Endometrial microvascular endothelial cells (primary cell): ENCODE results near the gene EPB41L4A. TPM values are rescaled to one million over a fixed set of nuclear protein-coding genes. Genes with fewer than 3 reads are reported as not detected.
"Not testable (repeated sequence)": the region's sequence is repeated elsewhere in the genome, so short reads cannot be mapped to it uniquely, and the experiment has no call there.

Source experiments
- in situ Hi-C: cut with HindIII; loops from 2 replicates; pipeline ENCODE4 v1.10.0; 2017; ENCODE audit warnings: low sequenced_read_pairs, low pct_unique_long_range_greater_than_20kb; ENCODE audit errors: inconsistent ontology term
- total RNA-seq: library from RNA; depleted of rRNA; stranded (reverse); fragments of >200 nt; gene quantifications from one replicate; pipeline ENCODE4 v1.2.3, GENCODE V29; 2015; ENCODE audit errors: inconsistent ontology term

The EPB41L4A gene, protein sequence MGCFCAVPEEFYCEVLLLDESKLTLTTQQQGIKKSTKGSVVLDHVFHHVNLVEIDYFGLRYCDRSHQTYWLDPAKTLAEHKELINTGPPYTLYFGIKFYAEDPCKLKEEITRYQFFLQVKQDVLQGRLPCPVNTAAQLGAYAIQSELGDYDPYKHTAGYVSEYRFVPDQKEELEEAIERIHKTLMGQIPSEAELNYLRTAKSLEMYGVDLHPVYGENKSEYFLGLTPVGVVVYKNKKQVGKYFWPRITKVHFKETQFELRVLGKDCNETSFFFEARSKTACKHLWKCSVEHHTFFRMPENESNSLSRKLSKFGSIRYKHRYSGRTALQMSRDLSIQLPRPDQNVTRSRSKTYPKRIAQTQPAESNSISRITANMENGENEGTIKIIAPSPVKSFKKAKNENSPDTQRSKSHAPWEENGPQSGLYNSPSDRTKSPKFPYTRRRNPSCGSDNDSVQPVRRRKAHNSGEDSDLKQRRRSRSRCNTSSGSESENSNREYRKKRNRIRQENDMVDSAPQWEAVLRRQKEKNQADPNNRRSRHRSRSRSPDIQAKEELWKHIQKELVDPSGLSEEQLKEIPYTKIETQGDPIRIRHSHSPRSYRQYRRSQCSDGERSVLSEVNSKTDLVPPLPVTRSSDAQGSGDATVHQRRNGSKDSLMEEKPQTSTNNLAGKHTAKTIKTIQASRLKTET
- total RNA-seq, result 16.5 TPM

DNA sequence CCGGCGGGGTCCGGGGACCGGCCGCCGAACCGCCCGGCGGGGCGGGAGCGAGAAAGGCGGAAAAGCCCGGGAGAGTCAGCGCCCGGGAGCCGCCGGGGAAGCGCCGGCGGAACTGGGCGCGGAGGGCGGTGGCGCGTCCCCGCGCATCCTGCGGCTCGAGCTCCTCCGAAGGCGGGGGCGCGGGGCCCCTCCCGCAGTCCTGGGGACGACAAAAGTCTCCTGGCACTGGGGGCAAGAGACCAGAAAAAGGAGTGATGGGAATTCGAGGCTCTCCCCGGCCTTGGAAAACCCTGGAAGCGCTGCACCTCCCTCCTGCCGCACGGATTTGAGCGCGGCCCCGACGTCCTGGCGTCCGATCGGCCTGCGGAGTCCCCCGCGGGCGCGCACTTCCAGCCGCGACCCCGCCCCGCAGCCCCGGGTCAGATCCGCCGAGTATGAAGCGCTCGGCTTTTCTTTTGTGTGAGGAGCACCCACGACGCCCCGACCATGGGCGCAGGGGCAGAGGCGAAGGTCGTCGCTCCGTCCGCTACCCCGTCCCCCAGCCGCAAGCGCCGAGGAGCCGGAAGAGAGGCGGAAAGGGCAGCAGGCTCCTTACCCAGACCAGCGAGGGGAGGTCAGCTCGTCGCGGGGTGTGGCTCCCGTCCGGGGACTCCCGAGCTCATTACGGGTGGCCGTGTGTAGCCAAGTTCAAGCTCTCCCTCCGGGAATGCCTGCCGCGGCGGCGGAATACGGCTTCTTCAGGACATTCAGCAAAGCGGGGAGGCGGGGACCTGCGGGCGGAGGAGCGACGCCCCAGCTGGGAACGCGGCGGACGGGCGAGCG is at the start of gene EPB41L4A:
TSS of gene EPB41L4A (minus strand) at position 114 of the 822 bp plus-strand sequence. CDS start 238 bp downstream, outside the sequence.
- in situ Hi-C loops, result loop anchor here (25.0 kb wide), 1 partner anchor 207 kb away; no protein-coding TSS in a partner anchor

DNA sequence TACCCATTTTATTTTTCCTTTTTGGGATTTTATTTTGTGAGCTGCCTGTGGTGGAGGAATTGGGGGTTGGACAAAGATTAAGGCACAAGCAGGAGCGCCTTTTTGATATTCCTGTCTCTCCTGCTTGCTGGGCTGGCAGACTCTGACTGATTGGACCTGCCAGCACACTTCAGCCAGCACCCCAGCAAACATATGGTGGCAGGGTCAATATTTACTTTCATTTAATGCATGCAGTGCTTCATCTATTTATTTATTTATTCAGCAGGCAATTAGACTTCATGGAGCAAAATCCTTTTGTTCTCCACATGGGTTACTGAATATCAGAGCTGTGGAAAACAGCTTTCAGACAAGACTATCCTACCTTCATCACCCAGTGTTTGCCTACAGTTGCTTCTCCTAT is 48.4 kb upstream of the EPB41L4A start:
- in situ Hi-C loops, result no loop called here

DNA sequence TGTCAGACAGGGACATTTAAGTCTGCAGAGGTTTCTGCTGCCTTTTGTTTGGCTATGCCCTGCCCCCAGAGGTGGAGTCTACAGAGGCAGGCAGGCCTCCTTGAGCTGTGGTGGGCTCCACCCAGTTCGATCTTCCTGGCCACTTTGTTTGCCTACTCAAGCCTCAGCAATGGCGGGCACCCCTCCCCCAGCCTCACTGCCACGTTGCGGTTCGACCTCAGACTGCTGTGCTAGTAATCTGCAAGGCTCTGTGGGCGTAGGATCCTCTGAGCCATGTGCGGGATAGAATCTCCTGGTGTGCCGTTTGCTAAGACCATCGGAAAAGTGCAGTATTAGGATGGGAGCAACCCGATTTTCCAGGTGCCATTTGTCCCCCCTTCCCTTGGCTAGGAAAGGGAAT is 47.2 kb upstream of the EPB41L4A start:
- in situ Hi-C loops, result not testable (repeated sequence)

DNA sequence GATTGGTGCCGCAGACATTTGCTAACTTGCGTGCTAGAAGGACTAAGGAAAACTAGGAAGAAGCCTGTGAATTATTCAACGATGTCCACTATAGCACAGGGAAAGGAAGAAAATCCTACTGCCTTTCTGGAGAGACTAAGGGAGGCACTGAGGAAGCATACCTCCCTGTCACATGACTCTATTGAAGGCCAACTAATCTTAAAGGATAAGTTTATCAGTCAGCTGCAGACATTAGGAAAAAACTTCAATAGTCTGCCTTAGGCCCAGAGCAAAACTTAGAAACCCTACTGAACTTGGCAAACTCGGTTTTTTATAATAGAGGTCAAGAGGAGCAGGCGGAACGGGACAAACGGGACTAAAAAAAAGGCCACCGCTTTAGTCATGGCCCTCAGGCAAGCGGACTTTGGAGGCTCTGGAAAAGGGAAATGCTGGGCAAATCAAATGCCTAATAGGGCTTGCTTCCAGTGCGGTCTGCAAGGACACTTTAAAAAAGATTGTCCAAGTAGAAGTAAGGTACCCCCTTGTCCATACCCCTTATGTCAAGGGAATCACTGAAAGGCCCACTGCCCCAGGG is 28.2 kb upstream of the EPB41L4A start:
- in situ Hi-C loops, result not testable (repeated sequence)

DNA sequence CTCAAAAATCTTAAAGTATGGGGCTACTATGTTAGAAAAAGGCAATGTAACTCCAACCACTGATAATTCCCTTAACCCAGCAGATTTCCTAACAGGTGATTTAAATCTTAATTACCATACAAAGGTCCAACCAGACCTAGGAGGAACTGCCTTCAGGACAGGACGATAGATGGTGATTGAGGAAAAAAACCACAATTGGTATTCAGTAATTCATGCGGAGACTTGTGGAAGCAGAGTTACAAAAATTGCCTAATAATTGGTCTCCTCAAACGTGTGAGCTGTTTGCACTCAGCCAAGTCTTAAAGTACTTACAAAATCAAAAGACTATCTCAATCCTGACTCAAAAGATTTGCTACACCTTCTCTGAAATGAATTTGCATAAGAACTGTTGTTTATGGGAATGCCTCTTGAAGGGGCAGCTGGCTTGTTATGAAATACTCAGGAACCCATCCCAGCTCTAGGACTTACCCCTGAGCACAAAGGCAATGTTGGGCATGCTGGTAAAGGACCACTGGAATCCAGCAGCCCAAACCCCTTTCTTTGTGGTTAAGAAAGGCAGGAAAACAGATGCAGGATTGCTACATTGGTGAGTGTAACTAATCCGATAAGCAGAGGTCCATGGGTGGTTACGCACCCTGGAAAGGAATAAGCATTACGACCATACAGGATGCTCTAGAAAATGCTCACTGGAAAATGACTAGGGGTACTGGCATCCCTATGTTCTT is 26.7 kb upstream of the EPB41L4A start:
- in situ Hi-C loops, result no loop called here

DNA sequence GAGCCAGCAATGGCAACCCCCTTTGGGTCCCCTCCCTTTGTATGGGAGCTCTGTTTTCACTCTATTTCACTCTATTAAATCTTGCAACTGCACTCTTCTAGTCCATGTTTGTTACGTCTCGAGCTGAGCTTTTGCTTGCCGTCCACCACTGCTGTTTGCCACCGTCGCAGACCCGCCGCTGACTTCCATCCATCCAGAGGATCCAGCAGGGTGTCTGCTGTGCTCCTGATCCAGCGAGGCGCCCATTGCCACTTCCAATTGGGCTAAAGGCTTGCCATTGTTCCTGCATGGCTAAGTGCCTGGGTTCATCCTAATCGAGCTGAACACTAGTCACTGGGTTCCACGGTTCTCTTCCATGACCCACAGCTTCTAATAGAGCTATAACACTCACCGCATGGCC is 24.9 kb upstream of the EPB41L4A start:
- in situ Hi-C loops, result not testable (repeated sequence)

DNA sequence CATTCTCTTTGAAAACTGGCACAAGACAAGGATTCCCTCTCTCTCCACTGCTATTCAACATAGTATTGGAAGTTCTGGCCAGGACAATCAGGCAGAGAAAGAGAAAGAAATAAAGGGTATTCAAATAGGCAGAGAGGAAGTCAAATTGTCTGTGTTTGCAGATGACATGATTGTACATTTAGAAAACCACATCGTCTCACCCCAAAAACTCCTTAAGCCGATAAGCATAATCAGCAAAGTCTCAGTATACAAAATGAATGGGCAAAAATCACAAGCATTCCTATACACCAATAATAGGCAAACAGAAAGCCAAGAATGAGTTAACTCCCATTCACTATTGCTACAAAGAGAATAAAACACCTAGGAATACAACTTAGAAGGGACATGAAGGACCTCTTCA is 21.0 kb upstream of the EPB41L4A start:
- in situ Hi-C loops, result no loop called here

DNA sequence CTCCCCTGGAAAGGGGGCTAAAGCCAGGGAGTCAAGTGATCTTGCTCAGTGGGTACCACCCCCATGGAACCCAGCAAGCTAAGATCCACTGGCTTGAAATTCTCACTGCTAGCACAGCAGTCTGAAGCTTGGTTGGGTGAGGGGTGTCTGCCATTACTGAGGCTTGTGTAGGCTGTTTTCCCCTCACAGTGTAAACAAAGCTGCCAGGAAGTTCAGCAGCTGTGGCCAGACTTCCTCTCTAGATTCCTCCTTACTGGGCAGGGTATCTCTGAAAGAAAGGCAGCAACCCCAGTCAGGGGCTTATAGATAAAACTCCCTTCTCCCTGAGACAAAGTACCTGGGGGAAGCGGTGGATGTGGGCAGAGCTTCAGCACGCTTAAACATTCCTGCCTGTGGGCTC is 17.1 kb upstream of the EPB41L4A start:
- in situ Hi-C loops, result no loop called here

DNA sequence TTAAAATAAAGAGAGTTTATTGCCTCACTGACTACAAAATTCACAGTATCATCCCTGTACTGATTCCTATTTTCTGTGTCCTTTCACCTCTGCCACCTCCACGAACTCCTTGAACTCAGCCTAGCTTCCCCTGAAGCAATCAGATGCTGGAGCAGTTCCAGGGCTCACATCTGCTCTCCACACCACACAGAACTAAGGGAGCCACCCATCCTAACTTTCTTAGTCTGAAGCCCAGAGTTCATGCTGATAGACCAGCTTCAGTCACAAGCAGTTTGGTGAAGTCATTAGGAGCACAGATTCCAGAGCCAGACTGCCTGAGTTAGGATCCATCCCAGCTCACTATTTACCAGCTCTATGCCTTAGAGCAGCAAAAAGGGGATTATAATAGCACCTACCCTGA is 15.6 kb upstream of the EPB41L4A start:
- in situ Hi-C loops, result no loop called here

DNA sequence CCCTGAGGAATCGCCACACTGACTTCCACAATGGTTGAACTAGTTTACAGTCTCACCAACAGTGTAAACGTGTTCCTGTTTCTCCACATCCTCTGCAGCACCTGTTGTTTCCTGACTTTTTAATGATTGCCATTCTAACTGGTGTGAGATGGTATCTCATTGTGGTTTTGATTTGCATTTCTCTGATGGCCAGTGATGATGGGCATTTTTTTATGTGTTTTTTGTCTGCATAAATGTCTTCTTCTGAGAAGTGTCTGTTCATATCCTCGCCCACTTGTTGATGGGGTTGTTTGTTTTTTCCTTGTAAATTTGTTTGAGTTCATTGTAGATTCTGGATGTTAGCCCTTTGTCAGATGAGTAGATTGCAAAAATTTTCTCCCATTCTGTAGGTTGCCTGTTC is 7.1 kb upstream of the EPB41L4A start:
- in situ Hi-C loops, result not testable (repeated sequence)

DNA sequence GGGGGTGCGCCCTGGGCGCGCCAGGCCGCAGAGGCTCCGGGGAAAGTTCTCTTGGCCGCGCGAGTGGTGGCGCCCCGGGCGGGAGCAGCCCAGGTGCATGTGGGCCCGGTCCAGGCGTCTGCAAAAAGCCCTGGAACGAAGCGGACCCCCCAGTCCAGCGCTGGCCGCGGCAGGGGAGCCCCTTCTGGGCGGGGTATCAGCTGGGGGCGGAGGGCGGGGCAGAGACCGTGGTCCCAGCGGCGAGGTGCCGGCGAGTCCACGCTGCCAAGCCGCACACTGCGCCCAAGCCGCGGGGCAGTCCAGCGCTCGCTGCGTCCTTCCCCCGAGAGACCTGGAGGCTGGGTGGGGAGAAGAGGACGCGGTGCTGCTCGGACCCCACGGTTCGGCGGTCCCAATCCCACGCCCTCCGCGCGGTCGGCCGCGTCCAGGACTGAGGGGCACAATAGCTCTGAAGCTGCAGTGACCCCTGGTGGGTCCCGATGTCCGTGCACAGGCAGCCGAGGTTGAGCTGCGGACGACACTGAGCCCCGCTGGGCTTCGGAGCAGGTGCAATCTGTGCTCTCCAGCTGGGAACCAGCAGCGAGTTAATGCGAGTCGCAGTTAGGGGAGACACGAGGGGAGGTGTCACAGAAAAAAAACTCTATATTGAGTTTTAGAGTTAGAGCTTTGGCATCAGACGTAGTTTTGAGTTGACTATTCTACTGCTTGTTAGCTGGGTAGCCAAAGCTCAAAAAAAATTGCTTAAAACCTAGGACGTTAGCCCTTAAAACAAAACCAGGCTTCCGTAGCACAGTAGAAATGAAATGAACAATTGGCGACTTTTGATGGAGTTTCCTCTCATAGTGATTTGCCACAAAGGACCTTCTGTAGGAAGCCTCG is 1.1 kb upstream of the EPB41L4A start:
- in situ Hi-C loops, result loop anchor here (25.0 kb wide), 1 partner anchor 208 kb away; no protein-coding TSS in a partner anchor

DNA sequence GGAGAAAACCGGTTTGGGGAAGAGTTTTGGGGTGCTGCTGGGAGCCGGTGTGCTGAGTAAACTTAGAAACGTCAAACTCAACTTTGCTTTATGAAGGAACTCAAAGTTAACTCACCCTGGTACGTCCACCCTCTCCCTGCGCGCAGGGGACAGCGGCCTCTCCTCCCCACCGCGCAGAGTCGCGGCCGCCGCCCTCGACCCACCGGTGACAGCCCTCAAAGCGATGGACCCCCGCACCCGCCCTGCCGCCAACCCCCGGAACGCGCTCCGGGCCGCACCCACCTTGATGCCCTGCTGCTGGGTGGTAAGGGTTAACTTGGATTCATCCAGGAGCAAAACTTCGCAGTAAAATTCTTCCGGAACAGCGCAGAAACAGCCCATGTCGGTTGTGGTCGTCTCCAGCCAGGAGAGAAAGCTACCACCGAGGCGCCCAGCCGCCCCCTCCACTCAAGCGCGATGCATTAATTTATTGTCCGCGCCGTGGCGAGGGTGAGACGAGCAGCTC is 366 bp downstream of the EPB41L4A start:
- in situ Hi-C loops, result loop anchor here (25.0 kb wide), 1 partner anchor 206 kb away; no protein-coding TSS in a partner anchor

DNA sequence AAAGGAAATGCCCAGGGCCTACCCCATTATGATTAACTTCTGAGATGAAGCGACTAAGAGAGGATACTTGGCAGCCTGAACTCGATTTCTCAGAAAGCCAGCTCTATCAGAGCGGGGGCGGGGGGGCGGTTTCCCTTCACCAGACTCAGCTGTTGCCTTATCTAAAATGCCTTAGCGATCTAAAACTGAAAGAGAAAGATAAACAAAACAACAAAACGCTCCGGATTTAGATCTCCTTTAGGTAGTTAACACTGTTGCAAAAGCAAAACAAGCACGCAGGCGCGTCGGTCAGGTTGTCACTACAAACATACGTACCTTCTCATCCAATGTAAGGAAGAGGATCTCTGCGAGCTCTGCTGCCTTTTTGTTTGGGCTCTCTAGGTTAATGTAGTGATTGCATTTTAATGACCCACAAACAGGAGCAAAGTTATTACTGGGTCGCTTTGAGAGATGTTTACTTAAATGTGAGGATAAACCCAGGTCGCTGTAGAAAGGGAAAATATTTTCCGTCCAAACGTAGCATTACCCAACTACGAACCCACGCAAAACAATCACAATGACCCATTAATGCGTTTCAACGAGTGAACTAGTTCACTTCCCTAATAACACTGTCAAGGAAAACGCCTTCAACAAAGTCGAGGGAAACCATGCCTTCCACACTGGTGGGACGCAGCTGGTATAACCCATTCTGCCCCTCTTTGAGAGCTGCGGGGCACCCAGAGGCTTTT is 982 bp downstream of the EPB41L4A start:
- in situ Hi-C loops, result loop anchor here (25.0 kb wide), 1 partner anchor 206 kb away; no protein-coding TSS in a partner anchor

DNA sequence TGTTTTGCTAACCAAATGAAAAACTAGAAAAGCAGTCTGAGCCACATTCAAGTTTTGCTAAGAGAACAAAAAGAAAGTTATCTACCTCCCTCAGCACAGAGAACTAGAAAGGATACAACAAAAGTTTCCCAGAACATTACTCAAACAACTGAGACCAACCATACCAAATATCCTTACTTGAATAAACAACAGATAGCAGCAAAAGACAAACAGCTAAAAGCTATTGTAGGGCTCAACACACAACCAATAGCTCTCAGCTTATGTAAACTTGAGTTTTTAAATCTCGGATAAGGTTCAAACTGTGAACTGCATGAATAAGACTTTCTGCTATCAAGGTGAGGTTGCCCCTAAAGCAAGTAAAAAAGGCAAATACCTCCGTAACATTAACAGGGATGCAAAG is 3.5 kb downstream of the EPB41L4A start:
- in situ Hi-C loops, result loop anchor here (25.0 kb wide), 1 partner anchor 203 kb away; no protein-coding TSS in a partner anchor

DNA sequence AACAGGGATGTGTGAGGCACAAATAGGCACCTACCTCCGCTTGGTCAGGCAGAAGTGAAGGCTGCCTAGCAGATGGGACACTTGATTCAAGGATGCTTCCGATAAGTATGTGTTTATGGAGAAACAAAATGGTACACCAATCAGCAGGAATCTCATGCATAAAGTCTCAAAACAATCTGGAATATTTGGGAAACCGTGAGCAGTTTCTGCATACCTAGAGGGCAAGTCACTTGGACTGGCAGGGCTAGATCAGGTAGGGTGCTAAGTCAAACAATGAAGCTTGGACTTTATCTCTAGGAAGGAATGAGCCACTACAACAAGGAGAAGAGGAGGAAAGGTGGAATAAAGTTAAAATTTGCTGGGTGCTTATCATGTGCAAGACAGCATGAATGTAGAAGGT is 5.5 kb downstream of the EPB41L4A start:
- in situ Hi-C loops, result loop anchor here (25.0 kb wide), 1 partner anchor 201 kb away; no protein-coding TSS in a partner anchor

DNA sequence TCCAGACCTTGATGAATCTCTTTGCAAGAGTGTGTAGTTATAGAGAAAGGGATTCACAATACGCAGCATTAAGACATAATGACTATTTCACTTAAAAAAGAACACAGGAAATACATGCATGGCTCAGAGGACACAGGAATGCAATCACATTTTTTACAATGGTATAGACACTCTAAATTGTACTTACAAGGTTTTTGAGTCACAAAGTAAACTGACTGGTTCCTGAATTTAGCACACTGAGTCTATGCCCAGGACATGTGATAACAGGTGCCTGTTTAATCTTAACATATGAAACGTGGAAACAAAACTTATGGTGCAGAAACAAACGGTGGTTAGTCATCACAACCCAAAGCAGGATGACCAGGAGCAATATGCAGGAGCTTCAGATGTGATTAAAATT is 6.7 kb downstream of the EPB41L4A start:
- in situ Hi-C loops, result loop anchor here (25.0 kb wide), 1 partner anchor 200 kb away; no protein-coding TSS in a partner anchor
